Limb (tissue), 2 donors: ENCODE data around the gene ETF1.

ENCODE experiments used
- DNase-seq, 2 donors: peaks; one replicate each; pipeline ENCODE4 v3.0.0-alpha.2; 2016; ENCODE audit errors: extremely low spot score in 2 of 2

ETF1 gene

DNA sequence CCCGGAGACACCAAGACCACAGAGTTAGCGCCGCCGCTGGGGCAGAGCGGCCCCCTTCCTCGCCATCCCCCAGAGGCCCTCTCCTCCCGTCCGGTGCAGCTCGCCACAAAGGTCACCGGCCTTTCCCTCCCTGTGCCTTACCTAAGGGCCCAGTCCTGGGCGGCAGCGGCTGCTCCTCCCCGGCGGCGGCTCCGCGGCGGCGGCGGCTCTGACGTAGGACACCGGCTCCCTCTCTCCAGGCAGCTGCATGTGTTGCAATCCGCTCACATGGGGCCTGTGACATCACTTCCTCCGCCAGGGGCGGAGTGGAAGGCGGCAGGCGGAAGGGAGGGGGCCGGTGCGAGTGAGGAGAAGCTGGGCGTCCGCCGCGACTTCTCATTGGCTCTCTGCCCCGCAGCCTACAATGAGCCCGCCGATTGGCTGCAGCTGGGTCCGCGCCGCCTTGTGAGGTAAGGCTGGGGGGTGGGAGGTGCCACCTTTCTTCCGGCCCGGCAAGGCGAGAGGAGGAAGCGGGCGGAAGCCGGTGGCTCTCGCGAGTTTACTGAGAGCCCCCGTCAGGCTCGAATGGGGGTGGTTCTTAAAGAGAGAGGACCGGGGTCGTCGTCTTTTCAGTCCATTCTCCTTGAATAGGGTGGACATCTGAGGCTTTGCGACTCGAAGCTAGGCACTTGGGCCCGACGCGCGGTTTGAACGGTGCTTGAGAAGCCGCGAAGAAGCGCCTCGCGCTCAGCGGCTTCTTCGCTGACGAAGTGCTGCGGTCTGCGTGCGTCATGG, at the start of gene ETF1:
Gene ETF1 (minus strand): TSS at position 281 of the 774 bp plus-strand sequence. CDS start 318 bp downstream, outside the sequence.
- DNase-seq, result peak; percentile 100

DNA sequence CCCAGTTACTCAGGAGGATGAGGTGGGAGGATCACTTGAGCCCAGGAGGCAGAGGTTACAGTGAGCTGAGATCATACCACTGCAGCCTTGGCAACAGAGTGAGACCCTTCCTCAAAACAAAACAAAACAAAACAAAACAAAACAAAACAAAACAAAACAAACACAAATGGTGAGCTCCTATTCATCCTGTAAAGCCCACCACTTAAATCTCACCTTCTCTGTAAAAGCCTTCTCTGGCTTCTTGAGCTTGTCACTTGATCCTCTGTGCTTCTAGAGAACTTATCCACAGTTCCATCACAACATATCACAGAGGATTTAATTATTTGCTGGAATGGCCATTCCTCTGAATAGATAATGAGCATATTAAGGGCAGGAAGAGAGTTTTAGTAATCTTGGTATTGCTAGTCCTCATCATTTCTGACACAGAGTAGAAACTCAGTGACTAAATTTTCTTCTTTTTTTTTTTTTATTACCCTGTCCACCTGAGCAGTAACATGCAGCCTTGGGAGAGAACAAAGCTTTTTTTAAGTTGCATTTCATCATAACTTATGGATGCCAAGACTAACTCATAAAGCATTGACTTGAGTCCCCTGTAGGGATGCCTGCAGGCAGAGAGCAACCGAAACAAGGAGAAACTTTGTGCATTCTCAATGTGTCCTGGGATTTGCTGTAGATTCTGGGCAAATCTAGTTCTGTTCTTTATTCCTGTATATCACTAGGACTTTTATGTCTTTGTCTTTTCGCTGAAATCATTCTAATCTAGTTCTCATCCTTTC, 45.2 kb upstream of the ETF1 start:
- DNase-seq, result no peak

DNA sequence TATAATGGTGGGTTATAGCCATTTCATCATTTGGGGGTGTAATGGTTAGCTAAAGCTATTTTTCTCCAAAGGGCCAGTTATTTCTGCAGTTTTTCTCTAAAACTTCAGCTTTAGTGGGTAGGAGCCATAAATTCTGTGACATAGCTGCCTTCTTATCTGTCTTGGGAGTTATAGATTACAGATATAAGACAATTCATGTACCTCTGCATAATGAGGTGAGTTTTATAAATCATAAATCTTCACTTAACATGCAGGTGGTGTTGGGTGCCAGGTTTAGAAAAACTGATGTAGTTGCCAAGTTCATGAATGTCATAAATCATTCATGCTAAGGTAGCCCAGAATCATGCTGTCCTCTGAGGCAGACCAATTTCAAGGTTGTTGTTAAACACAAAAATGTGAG, 42.1 kb upstream of the ETF1 start:
- DNase-seq, result no peak

DNA sequence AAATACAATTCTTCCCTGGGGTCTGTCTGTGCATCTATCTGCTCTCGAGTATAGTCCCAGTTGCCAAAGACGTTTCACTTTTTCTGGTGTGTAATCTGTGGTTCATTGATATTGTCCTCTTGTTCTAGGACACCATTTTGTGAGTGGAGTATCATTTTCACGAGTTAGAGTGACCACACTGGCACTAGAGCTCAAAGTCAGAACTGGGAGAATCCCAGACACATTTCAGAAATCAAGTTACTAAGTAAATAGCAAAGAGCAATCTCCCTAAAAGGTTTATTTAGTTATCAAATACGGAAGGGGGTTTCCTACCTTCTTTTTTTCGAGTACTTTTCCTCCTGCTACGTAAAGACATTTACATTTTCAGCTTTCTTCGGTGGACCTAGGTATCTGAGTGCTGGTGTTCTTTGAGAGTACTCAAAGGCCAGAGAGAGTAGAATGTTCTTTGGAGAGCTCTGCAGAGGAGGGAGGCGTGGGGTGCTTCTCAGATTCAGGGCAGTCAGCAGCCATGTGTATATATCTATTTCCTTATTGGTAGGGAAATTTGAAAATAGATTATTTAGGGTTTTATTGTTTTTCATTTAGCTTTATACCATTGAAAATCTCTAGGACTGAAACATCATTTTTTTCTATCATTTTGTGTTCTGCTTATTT, 41.1 kb upstream of the ETF1 start:
- no peak for DNase-seq

DNA sequence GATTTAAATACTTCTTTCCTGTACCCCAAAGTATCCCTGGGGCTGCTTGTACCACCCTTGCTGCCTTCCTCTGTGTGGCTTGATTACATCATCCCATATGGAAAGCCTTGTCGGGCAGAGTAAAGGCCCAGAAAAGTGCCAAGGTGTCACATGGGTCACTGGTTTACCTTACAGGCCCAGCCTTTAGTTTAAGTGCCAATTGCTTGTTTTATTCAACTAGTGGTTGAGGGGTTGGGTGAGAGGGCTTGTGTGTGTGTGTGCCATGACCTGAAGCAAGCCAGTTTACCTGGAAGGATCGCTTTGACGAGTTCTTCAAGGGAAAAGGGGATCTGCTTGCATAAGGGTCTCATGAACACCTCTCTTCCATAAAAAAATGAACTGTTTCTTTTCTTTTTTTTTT, 39.9 kb upstream of the ETF1 start:
- no peak for DNase-seq

DNA sequence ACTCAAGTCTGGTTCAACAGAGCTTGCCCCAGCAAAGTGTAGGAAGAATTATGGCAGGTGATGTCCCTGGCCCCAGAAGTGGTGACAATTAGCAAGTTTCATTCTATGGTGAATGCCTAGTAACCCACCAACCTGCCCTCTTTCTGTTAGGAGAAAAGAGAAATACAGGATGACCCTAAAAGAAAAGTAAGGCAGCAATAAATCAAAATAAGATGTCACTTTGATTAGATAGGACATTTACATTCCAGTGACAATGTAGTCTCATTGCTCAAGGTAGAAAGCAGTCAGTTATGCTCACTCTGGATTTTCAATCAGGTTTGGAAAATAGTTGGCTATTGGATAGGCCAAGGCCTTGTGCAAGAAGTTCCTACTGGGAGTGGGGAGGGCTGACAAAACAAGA, 37.7 kb upstream of the ETF1 start:
- no peak for DNase-seq

DNA sequence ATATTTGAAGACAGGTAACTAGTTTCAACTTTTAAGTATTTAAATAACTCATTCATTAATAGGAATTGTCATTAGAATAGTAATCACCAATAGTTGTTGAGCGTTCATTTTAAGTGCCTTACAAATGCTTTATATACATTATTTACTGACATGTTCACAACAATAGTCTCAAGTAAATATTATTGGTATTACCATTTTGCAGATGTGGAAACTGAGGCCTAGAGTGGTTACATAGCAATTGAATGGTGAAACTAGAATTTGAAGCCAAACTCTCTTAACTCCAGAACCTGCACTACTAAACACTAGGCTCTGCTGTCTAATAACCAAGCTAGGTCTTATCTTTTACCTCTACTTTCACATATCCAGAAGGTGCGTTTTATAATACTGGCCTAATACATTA, 37.0 kb upstream of the ETF1 start:
- DNase-seq, result no peak

DNA sequence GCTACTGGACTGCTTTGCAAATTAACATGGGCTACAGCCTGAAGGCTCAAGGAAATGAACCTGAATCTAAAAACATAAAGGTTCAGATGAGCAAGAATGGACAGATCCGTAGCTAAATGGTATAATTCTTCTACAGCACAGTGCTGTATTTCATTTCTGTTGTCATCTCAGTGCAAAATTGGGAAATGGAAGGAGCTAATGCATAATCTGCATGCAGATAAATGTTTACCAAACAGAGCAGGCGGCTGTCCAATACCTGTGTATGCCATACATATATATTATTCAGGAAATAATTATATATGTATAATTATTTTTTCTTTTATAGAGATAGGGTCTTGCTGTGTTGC, 36.5 kb upstream of the ETF1 start:
- no peak for DNase-seq

DNA sequence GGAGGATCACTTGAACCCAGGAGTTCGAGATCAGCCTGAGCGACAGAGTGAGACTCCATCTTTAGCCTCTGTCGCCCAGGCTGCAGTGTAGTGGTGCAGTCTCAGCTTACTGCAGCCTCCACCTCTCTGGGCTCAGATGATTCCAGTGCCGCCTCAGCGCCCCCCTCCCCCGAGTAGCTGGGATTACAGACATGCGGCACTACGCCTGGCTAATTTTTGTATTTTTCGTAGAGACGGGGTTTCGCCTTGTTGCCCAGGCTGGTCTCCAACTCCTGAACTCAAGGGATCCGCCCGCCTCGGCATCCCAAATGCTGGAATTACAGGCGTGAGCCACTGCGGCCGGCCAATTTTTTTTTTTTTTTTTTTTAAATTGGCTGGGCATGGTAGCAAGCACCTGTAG, 34.4 kb upstream of the ETF1 start:
- DNase-seq, result no peak

DNA sequence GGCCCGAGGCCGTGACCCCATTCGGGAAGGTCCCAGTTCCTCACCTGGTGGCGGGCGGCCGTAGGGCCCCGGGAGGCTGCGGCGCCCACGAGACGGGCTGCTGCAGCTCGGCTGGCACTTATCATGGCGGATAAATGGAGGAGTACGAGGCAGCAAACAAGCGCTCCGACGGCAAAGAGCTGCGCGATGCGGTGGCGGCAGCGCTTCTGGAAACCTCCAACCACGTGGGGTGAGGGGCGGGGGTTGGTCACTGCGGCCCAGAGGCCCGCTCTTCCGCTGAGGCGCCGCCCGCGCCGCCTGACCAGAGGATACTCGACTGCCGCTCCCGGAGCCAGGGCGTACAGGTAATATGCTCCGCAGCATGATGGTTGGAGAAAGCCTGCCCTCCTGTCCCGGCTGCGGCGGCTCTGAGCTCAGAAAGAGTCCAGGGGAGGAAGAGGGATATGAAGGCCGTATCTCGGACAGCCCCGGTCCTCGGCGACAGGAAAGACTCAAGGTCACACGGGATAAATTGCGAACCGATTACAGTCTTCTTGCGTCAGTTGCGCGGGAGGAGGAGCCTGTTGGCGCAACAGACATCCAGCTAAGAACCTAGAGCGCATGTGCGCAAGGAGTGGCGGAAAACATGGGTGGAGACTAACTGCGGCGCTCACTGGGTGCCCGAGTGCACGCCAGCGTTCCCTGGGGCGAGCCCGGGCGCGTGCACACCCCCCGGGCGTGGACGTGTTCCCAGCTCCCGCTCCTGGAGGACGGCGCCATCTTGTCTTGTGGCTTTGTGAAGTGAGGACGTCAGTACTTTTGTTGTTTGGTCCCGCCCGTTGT, 32.4 kb upstream of the ETF1 start, which contains the start of gene HSPA9:
Gene HSPA9 (minus strand): TSS at position 208 of the 822 bp plus-strand sequence. CDS start 83 bp downstream, at position 125.
- peak; percentile 97 to 100 for DNase-seq

DNA sequence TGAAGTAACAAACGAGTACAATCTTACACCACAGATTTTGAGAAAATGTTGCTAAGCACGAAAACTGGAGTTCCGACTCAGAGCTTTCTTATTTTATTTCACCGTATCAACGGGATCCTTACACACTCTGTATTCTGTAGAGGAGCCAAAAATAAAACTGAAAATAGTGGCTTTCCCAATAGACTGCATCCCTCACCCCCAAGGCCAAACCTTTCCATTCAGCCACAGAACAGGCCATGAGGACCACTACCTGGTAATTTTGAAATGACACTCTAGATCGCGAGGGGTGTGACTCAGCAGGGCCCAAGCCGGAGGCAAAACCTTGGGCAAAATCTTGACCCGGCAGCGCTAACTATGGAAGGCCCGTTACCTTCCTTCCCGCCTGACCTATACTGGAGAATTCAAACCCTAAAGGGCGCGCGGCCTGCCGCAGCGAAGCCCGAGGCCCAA, 31.7 kb upstream of the ETF1 start:
- no peak for DNase-seq

DNA sequence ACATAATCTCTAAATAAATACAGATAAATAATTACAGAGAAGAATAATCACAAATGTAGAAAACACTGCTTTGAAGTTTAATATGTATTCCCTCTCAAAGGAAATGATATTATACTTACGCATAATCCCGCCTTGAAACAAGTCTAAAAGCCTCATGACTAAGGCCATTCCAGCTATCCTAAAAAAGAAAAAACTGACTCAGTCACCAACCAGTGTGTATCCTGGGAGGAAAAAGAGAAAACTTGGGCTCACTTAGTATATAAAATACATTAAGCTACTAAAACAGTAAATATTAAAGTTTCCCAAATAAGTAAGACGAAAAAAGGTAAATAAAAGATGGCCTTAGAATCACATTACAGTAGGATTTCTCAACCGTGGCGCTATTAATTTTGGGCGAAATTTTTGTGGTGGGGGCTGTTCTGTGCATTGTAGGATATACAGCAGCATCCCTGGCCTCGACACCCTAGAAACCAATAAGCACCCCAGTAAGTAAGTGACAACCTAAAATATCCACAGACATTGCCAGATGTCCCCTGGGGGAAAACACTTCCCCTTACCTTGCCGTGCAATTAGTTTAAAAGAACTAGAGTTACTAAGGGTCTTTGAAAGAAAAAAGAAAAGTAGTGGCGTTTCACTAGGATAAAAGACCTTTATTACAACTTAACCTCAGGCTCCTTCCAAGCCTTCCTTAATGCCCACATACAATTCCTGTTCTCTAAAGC, 31.1 kb upstream of the ETF1 start:
- no peak for DNase-seq

DNA sequence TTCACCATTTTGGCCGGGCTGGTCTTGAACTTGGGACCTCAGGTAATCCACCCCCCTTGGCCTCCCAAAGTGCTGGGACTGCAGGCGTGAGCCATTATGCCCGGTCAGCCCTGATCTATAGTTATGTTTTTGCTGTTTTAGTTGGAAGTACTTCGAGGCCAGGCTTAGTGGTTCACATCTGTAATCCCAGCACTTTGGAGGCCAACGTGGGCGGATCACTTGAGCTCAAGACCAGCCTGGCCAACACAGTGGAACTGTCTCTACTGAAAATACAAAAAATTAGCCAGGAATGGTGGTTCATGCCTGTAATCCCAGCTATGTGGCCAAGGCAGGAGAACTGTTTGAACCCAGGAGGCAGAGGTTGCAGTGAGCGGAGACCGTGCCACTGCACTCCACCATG, 30.2 kb upstream of the ETF1 start:
- DNase-seq, result no peak

DNA sequence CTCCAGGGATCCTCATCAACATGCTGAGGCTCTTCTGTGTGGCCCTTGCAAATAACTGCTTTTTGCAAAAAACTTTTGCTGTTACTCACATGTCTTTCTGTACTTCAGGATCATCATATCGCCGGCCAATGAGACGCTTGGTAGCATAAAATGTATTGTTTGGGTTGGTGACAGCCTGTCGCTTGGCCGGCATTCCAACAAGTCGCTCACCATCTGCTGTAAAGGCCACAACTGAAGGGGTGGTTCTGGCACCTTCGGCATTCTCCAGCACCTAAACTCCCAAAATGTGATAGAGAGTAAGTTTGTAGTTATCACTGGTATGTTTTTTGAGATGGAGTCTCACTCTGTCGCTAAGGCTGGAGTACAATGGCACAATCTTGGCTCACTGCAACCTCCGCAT, 27.8 kb upstream of the ETF1 start:
- no peak for DNase-seq

DNA sequence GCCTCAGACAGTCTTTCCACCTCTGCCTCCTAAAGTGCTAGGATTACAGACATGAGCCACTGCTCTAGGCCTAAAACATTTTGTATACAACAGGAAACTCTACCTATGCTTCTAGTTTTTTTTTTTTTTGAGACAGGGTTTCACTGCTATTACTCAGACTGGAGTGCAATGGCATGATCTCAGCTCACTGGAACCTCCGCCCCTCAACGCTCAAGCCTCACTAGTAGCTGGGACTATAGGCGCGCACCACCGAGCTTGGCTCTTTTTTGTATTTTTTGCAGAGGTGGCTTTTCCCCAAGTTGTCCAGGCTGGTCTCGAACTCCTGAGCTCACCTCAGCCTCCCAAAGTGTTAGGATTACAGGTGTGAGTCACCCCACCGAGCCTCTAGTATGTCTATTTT, 26.7 kb upstream of the ETF1 start:
- no peak for DNase-seq

DNA sequence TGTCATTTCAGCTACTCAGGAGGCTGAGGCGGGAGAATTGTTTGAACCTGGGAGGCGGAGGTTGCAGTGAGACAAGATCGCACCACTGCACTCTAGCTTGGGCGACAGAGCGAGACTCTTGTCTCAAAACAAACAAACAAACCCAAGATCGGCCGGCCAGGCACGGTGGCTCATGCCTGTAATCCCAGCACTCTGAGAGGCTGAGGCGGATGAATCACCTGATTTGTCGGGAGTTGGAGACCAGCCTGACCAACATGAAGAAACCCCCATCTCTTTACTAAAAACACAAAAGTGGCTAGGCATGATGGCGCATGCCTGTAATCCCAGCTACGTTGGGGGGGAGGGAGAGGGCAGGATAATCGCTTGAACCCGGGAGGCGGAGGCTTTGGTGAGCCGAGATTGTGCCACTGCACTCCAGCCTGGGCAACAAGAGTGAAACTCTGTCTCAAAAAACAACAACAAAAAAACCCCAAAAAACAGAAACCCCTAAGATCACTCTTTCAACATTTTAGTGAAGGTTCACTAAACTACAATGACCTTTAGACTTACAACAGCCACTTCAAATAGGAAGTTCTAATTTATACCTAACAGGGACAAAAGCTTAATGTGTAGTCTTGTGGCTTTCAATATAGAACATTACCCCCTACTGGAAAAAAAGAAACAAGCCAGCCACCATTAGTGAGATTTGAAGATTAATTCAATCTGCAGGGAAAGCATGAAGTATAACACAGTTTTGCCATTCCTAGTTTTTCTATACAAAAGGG, 25.2 kb upstream of the ETF1 start:
- no peak for DNase-seq

DNA sequence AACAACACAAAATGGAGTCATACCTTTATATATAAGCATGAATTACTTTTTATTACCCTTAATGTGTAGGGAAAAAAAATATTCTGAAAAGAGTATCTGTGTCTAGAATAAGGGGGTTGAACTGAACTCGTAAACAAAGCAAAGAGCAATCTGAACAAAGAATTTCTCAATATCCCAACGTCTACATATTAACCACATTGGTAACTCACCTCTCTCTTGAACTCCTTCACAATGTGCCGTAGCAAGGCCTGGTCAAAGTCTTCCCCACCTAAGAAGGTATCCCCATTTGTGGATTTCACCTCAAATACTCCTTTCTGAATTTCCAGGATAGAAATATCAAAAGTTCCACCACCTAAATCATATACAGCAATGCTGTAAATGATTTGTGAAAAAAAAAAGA, 23.8 kb upstream of the ETF1 start:
- no peak for DNase-seq

DNA sequence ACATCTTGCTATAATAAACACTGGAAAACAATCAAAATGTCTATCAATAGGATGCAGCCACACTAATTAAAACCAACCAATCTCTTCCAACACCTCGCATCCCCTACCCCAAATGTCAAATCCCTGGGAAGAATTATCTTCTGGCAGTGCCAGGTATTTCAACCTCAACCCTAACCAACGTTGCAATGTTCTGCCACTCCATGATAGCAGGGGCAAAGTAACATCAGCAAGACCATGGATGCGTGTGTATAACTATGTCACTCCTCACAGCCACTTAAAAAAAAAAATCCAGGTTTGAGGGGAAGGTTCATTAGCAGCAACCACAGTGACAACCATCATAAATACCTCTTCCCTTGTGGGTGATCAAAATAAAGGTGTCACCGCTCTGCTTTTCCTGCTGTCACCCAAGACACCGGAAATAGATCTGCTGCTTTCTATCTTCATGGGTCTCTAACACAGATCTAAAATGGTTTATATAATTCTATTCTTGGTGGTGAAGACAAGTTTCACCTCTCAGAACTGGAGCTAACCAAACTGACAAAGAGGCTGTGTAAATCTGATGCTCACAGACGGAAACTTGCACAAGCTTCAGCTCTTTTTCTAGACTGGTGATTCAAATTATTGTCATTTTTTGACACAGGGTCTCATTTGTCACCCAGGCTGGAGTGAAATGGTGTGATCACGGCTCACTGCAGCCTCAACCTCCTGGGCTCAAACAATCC, 22.2 kb upstream of the ETF1 start:
- DNase-seq, result no peak

DNA sequence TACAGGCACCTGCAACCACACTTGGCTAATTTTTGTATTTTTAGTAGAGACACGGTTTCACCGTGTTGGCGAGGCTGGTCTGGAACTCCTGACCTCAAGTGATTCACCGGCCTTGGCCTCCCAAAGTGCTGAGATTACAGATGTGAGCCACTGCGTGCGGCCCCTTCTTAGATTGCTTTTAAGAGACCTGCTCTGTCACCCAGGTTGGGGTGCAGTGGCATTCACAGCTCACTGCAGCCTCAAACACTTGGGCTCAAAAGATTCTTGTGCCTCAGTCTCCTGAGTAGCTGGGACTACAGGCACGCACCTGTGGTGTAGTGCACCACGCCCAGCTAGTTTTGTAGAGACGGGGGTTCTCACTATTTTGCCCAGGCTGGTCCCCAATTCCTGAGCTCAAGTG, 21.2 kb upstream of the ETF1 start:
- DNase-seq, result no peak
